Fibroblast of pulmonary artery (primary cell): ENCODE measurements around the gene TEX10.

Experiments used
- DNase-seq: peaks from one replicate; pipeline ENCODE4 v3.0.0-alpha.2; 2010; ENCODE audit warnings: low read depth
- H3K4me3 ChIP-seq: replicated peaks from 2 replicates; pipeline ENCODE4 v1.5.1; 2011; ENCODE audit warnings: low read depth, mild to moderate bottlenecking, control low read depth, low read length, moderate library complexity
- TF ChIP-seq, protein P1 (sequence below): IDR thresholded peaks from 2 replicates; pipeline ENCODE4 v1.5.1; 2011; ENCODE audit warnings: mild to moderate bottlenecking, control low read depth, low read length, inconsistent platforms; ENCODE audit errors: missing control alignments

Gene TEX10

DNA sequence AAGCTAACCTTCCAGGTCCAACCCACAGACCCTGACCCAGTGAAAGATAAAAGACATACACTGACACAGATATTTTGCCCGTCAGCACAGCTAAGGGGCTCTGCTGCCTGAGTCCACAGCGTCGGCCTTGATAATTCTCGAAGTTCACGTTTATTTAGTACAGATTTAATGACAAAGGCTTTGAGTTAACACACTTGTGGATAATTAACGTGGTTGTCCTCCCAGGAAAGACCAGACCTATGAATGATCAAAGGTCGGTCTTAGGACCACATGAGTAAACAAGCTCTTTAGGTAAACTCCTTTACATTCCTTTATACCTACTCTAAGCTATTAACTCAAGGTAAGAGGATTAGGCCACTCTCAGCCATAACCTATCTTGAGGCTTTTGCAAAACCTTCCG, 11.3 kb upstream of the TEX10 start:
- no peak for DNase-seq
- TF ChIP-seq, protein P1, sequence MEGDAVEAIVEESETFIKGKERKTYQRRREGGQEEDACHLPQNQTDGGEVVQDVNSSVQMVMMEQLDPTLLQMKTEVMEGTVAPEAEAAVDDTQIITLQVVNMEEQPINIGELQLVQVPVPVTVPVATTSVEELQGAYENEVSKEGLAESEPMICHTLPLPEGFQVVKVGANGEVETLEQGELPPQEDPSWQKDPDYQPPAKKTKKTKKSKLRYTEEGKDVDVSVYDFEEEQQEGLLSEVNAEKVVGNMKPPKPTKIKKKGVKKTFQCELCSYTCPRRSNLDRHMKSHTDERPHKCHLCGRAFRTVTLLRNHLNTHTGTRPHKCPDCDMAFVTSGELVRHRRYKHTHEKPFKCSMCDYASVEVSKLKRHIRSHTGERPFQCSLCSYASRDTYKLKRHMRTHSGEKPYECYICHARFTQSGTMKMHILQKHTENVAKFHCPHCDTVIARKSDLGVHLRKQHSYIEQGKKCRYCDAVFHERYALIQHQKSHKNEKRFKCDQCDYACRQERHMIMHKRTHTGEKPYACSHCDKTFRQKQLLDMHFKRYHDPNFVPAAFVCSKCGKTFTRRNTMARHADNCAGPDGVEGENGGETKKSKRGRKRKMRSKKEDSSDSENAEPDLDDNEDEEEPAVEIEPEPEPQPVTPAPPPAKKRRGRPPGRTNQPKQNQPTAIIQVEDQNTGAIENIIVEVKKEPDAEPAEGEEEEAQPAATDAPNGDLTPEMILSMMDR = no peak
- no peak overlapping the region for H3K4me3 ChIP-seq

DNA sequence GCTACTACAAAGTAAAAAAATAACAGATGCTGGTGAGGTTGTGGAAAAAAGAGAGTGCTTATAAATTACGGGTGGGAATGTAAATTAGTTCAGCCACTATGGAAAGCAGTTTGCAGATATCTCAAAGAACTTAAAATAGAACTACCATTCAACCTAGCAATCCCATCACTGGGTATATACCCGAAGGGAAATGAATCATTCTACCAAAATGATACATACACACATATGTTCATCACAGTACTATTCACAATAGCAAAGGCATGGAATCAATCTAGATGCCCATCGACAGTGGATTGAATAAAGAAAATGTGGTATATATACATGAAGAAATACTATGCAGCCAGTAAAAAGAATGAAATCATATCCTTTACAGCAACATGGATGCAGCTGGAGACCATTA, 6.3 kb upstream of the TEX10 start:
- H3K4me3 ChIP-seq = no peak overlapping the region
- DNase-seq = no peak
- TF ChIP-seq, protein P1 = no peak

DNA sequence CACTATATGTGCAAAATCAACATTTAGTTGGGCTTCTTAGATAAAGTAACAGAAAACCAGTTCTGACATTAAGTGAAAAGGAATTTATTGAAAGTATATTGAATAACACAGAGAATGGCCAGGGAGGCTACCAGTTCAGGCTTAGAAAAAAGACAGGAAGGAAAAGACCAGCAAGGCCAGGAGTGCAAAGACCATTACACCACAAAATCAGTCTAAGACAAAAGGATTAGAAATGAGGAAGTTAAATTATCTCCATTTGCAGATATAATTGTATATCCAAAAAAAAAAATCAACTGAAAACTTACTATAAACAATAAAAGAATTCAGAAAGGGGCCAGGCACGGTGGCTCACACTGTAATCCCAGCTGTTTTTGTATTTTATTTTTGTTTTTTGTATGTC, 4.8 kb upstream of the TEX10 start:
- H3K4me3 ChIP-seq = no peak overlapping the region
- TF ChIP-seq, protein P1 = no peak
- no peak for DNase-seq

DNA sequence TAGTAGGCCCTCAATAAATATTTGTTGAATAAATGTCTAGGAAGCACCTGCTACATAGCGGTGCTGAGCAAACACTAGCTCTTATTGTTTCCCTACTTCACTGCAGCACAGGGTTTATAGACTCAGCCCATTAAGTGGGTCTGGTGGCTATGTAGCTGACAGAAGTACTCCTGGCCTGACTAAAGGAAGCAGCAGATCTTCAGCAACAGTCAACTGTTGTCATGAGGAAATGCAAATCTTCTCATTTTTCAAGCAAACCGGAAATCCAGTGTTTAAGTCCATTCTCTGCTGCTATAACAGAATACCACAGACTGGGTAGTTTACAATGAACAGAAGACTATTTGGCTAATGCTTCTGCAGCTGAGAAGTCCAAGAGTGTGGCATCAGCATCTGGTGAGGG, 2.8 kb upstream of the TEX10 start:
- TF ChIP-seq, protein P1 = no peak
- no peak overlapping the region for H3K4me3 ChIP-seq
- no peak for DNase-seq

DNA sequence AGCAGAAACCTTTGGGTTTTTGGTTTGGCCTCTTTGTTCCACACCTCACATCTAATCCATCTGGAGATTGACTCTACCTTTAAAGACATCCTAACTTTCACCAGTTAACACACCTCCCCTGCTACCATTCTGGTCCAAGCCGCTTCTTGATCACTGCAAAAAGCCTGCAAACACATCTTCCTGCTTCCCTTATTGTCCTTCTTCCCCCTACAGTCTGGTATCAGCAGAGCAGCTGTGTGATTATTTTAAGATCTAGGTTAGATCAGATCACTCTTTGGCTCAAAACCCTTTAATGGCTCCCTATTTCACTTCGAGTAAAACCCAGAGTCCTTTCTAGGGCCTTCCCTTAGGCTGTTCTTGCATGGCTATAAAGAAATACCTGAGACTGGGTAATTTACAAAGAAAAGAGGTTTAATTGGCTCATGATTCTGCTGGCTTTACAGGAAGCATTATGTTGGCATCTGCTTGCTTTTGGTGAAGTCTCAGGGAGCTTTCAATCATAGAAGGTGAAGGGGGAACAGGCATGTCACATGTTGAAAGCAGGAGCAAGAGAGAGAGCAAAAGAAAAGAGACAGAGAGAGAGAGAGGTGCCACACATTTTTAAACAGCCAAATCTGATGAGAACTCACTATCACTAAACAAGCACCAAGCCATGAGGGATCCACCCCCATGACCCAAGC, 1.5 kb upstream of the TEX10 start:
- H3K4me3 ChIP-seq = no peak overlapping the region
- TF ChIP-seq, protein P1 = no peak
- no peak for DNase-seq

DNA sequence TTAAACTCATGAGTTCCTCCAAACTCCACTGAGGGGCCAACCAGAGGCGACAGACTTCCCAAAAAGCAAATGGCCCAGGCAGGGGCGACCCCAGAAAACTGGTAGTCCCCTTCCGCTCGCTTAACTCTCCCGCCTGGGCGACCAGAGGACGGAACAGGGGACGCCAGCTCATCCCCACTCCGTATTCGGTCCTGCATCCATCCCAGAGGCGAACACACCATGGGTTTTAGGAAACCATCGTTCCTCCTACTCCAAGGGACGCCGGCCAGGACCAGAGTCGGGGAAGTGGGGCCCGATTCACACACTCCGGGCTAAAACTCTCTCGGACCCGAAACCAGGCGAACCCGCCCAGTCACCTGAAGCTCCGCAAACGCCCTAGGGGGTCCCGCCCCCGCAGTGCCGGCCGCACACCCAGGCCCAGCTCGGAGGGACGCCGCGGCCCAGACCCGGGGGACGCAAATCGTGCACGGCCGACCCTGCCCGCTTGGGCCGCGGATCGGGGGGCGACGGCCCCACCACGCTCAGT, 478 bp downstream of the TEX10 start:
- DNase-seq = no peak
- H3K4me3 ChIP-seq = peak overlapping the region; percentile 89
- TF ChIP-seq, protein P1 = no peak

DNA sequence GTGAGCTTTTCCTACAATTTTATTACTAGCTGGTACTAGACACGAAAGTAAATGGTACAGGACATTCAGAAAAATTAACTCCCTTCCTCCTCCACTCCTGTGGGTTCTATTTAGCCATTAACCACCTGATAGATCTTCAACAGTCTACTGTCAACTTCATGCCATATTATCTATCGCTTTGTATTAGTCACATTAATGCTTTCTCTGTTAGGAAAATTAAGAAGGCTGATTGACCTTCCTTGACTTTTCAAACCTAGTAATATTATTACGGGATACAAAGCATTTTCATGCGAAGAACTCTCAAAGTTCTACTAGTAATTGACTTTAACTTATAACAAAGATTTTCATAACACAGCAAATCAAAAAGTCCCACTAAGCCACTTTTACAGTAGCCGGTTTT, 1.2 kb downstream of the TEX10 start:
- peak overlapping the region; percentile 89 for H3K4me3 ChIP-seq
- TF ChIP-seq, protein P1 = no peak
- no peak for DNase-seq
